Activated CD4-positive, alpha-beta T cell treated with anti-CD3 and anti-CD28 coated beads, Interleukin-2, amount 10 ng/mL, durations not matched to agents 7 days and 5 days (primary cell): ENCODE results near the gene GPR137B. TPM values are rescaled to one million over a fixed set of nuclear protein-coding genes. Genes with fewer than 3 reads are reported as not detected.
"Not testable (repeated sequence)": the region's sequence is repeated elsewhere in the genome, so short reads cannot be mapped to it uniquely, and the experiment has no call there.

Experiments used
- CTCF ChIA-PET: fragments of 350-600 bp; sonication (Branson Sonifier 250); formaldehyde crosslinking; loops from one replicate; lab custom pipeline; 2021; ENCODE audit warnings: antibody characterized with exemption; lab: Charles Lee
- POLR2A ChIA-PET: fragments of 350-600 bp; sonication (Branson Sonifier 250); formaldehyde crosslinking; loops from one replicate; lab custom pipeline; 2021; ENCODE audit warnings: antibody characterized with exemption; lab: Charles Lee
- DNase-seq: peaks from one replicate; pipeline ENCODE4 v3.0.0-alpha.2; 2020
- H3K27ac Mint-ChIP-seq: one replicate; pipeline ENCODE4 v1.8.0; 2021; ENCODE audit warnings: mild to moderate bottlenecking, moderate library complexity, mixed read lengths
- H3K27me3 Mint-ChIP-seq: one replicate; pipeline ENCODE4 v1.8.0; 2021; ENCODE audit warnings: mixed read lengths
- H3K36me3 Mint-ChIP-seq: one replicate; pipeline ENCODE4 v1.8.0; 2021; ENCODE audit warnings: low read depth, mixed read lengths
- H3K4me1 Mint-ChIP-seq: one replicate; pipeline ENCODE4 v1.8.0; 2021; ENCODE audit warnings: mixed read lengths
- H3K4me3 Mint-ChIP-seq: one replicate; pipeline ENCODE4 v1.8.0; 2021; ENCODE audit warnings: mild to moderate bottlenecking, moderate library complexity, mixed read lengths
- H3K9me3 Mint-ChIP-seq: one replicate; pipeline ENCODE4 v1.8.0; 2021; ENCODE audit warnings: mixed read lengths
- total RNA-seq, 2 experiments: library from RNA; stranded (reverse); gene quantifications; one replicate each; pipeline ENCODE4 v1.2.3, GENCODE V29; 2021

The GPR137B gene
- total RNA-seq, 2 experiments from 2014 or later, result 5.0 to 5.8 TPM

- POLR2A ChIA-PET, H3K27me3 Mint-ChIP-seq, H3K4me3 Mint-ChIP-seq, H3K27ac Mint-ChIP-seq, DNase-seq, CTCF ChIA-PET: not testable (repeated sequence)
- H3K9me3 Mint-ChIP-seq, result peaks cover 19% of the 10 kb centered on the region
- peaks cover 11% of the 10 kb centered on the region for H3K4me1 Mint-ChIP-seq
- H3K36me3 Mint-ChIP-seq, result peaks cover 20% of the 10 kb centered on the region
Observed at GRCh38 chr1:236161755-236162154, 19.4 kb downstream of the GPR137B start.

GRCh38 chr1:236163463-236164153 is 21.3 kb downstream of the GPR137B start:
- no peak overlapping the region for H3K4me3 Mint-ChIP-seq
- peaks cover 20% of the 10 kb centered on the region for H3K36me3 Mint-ChIP-seq
- H3K4me1 Mint-ChIP-seq, result peaks cover 9% of the 10 kb centered on the region
- no peak for DNase-seq
- no peak overlapping the region for H3K27ac Mint-ChIP-seq
- ChIA-PET POLR2A (no interaction called here), CTCF (no interaction called here)
- peaks cover 19% of the 10 kb centered on the region for H3K9me3 Mint-ChIP-seq
- H3K27me3 Mint-ChIP-seq, result no peaks in the 10 kb centered on the region

GRCh38 chr1:236164273-236164672 is 21.9 kb downstream of the GPR137B start:
- Mint-ChIP-seq H3K36me3 (peaks cover 20% of the 10 kb centered on the region), H3K27me3 (no peaks in the 10 kb centered on the region), H3K4me1 (peaks cover 9% of the 10 kb centered on the region), H3K27ac (no peak overlapping the region), H3K9me3 (peaks cover 19% of the 10 kb centered on the region), H3K4me3 (no peak overlapping the region)
- CTCF ChIA-PET, result no interaction called here
- POLR2A ChIA-PET, result no interaction called here
- no peak for DNase-seq

- peaks cover 20% of the 10 kb centered on the region for H3K36me3 Mint-ChIP-seq
- peaks cover 19% of the 10 kb centered on the region for H3K9me3 Mint-ChIP-seq
- CTCF ChIA-PET, result no interaction called here
- peaks cover 6% of the 10 kb centered on the region for H3K4me1 Mint-ChIP-seq
- POLR2A ChIA-PET, result no interaction called here
- H3K4me3 Mint-ChIP-seq, result no peak overlapping the region
- H3K27ac Mint-ChIP-seq, result no peak overlapping the region
- no peaks in the 10 kb centered on the region for H3K27me3 Mint-ChIP-seq
- no peak for DNase-seq
Observed at GRCh38 chr1:236165238-236165981, 23.1 kb downstream of the GPR137B start.

- no peak overlapping the region for H3K27ac Mint-ChIP-seq
- DNase-seq, result no peak
- peaks cover 18% of the 10 kb centered on the region for H3K36me3 Mint-ChIP-seq
- no peak overlapping the region for H3K4me3 Mint-ChIP-seq
- POLR2A ChIA-PET, result no interaction called here
- peaks cover 2% of the 10 kb centered on the region for H3K4me1 Mint-ChIP-seq
- peaks cover 16% of the 10 kb centered on the region for H3K9me3 Mint-ChIP-seq
- H3K27me3 Mint-ChIP-seq, result no peaks in the 10 kb centered on the region
- CTCF ChIA-PET, result no interaction called here
Observed at GRCh38 chr1:236166041-236166440, 23.7 kb downstream of the GPR137B start.

GRCh38 chr1:236167154-236167553 is 24.8 kb downstream of the GPR137B start:
- ChIA-PET POLR2A (no interaction called here), CTCF (no interaction called here)
- H3K27ac Mint-ChIP-seq, result no peak overlapping the region
- H3K4me3 Mint-ChIP-seq, result no peak overlapping the region
- peaks cover 9% of the 10 kb centered on the region for H3K36me3 Mint-ChIP-seq
- no peaks in the 10 kb centered on the region for H3K4me1 Mint-ChIP-seq
- no peak for DNase-seq
- H3K27me3 Mint-ChIP-seq, result no peaks in the 10 kb centered on the region
- peaks cover 5% of the 10 kb centered on the region for H3K9me3 Mint-ChIP-seq

- Mint-ChIP-seq H3K4me3 (no peak overlapping the region), H3K27me3 (no peaks in the 10 kb centered on the region), H3K9me3 (peaks cover 3% of the 10 kb centered on the region), H3K4me1 (no peaks in the 10 kb centered on the region), H3K27ac (no peak overlapping the region), H3K36me3 (peaks cover 9% of the 10 kb centered on the region)
- DNase-seq, result no peak
- CTCF ChIA-PET, result no interaction called here
- POLR2A ChIA-PET, result no interaction called here
Observed at GRCh38 chr1:236167578-236167977, 25.2 kb downstream of the GPR137B start.

- H3K9me3 Mint-ChIP-seq, result no peaks in the 10 kb centered on the region
- DNase-seq, result no peak
- H3K36me3 Mint-ChIP-seq, result peaks cover 4% of the 10 kb centered on the region
- H3K4me1 Mint-ChIP-seq, result no peaks in the 10 kb centered on the region
- H3K27me3 Mint-ChIP-seq, result no peaks in the 10 kb centered on the region
- H3K4me3 Mint-ChIP-seq, result no peak overlapping the region
- CTCF ChIA-PET, result no interaction called here
- POLR2A ChIA-PET, result no interaction called here
- no peak overlapping the region for H3K27ac Mint-ChIP-seq
Observed at GRCh38 chr1:236168716-236169429, 26.5 kb downstream of the GPR137B start.

GRCh38 chr1:236172041-236172579 is 29.8 kb downstream of the GPR137B start:
- ChIA-PET POLR2A (no interaction called here), CTCF (interaction anchor here (0.6 to 0.9 kb wide), 2 partner anchors 14 to 29 kb away, joined by 3 read pairs; no protein-coding TSS in a partner anchor)
- DNase-seq, result no peak

GRCh38 chr1:236173174-236173767 is 30.9 kb downstream of the GPR137B start:
- Mint-ChIP-seq H3K27ac (no peak overlapping the region), H3K27me3 (no peaks in the 10 kb centered on the region), H3K36me3 (no peaks in the 10 kb centered on the region), H3K4me1 (no peaks in the 10 kb centered on the region), H3K4me3 (no peak overlapping the region), H3K9me3 (no peaks in the 10 kb centered on the region)
- POLR2A ChIA-PET, result no interaction called here
- CTCF ChIA-PET, result no interaction called here
- no peak for DNase-seq

More at GRCh38 chr1:236172041-236172579, 29.8 kb downstream of the GPR137B start:
- H3K9me3 Mint-ChIP-seq, result no peaks in the 10 kb centered on the region
- no peaks in the 10 kb centered on the region for H3K27me3 Mint-ChIP-seq
- no peaks in the 10 kb centered on the region for H3K4me1 Mint-ChIP-seq
- H3K36me3 Mint-ChIP-seq, result no peaks in the 10 kb centered on the region
- no peak overlapping the region for H3K27ac Mint-ChIP-seq
- H3K4me3 Mint-ChIP-seq, result no peak overlapping the region

- no peak overlapping the region for H3K27ac Mint-ChIP-seq
- POLR2A ChIA-PET, result no interaction called here
- peaks cover 2% of the 10 kb centered on the region for H3K36me3 Mint-ChIP-seq
- no peaks in the 10 kb centered on the region for H3K9me3 Mint-ChIP-seq
- no peak for DNase-seq
- H3K27me3 Mint-ChIP-seq, result no peaks in the 10 kb centered on the region
- no peak overlapping the region for H3K4me3 Mint-ChIP-seq
- H3K4me1 Mint-ChIP-seq, result no peaks in the 10 kb centered on the region
- CTCF ChIA-PET, result no interaction called here
Observed at GRCh38 chr1:236175642-236176336, 33.5 kb downstream of the GPR137B start.
